ENCODE measurements around the gene B4GALT1.

B4GALT1 gene

GRCh38 chr9:33153001-33153400 lies 14.1 kb downstream of the B4GALT1 start:
- in situ Hi-C loops (cut with HindIII; ENCODE audit: low pct_unique_long_range_greater_than_20kb, low sequenced_read_pairs), result no loop called here
- no peak for DNase-seq (ENCODE audit: low read depth in 1 of 2, low spot score in 1 of 2)
- TF ChIP-seq JUND (IDR thresholded peaks at IDR 0.05; ENCODE audit: low read depth), result no peak

GRCh38 chr9:33151601-33152000 lies 15.5 kb downstream of the B4GALT1 start:
- TF ChIP-seq JUND (IDR thresholded peaks at IDR 0.05; ENCODE audit: low read depth), result no peak
- in situ Hi-C loops (cut with HindIII; ENCODE audit: low pct_unique_long_range_greater_than_20kb, low sequenced_read_pairs), result no loop called here
- no peak for DNase-seq (ENCODE audit: low read depth in 1 of 2, low spot score in 1 of 2)

- no peak for TF ChIP-seq JUND (IDR thresholded peaks at IDR 0.05; ENCODE audit: low read depth)
- in situ Hi-C loops (cut with HindIII; ENCODE audit: low pct_unique_long_range_greater_than_20kb, low sequenced_read_pairs), result no loop called here
- no peak for DNase-seq (ENCODE audit: low read depth in 1 of 2, low spot score in 1 of 2)
These were observed 16.1 kb downstream of the B4GALT1 start for GRCh38 chr9:33151007-33151557.

GRCh38 chr9:33148367-33149014 lies 18.6 kb downstream of the B4GALT1 start:
- no peak for DNase-seq (ENCODE audit: low read depth in 1 of 2, low spot score in 1 of 2)
- no peak for TF ChIP-seq JUND (IDR thresholded peaks at IDR 0.05; ENCODE audit: low read depth)
- in situ Hi-C loops (cut with HindIII; ENCODE audit: low pct_unique_long_range_greater_than_20kb, low sequenced_read_pairs), result no loop called here

- in situ Hi-C loops (cut with HindIII; ENCODE audit: low pct_unique_long_range_greater_than_20kb, low sequenced_read_pairs), result no loop called here
- no peak for TF ChIP-seq JUND (IDR thresholded peaks at IDR 0.05; ENCODE audit: low read depth)
- no peak for DNase-seq (ENCODE audit: low read depth in 1 of 2, low spot score in 1 of 2)
These were observed 19.5 kb downstream of the B4GALT1 start for GRCh38 chr9:33147416-33148169.

- no peak for TF ChIP-seq JUND (IDR thresholded peaks at IDR 0.05; ENCODE audit: low read depth)
- DNase-seq (ENCODE audit: low read depth in 1 of 2, low spot score in 1 of 2), result no peak
- in situ Hi-C loops (cut with HindIII; ENCODE audit: low pct_unique_long_range_greater_than_20kb, low sequenced_read_pairs), result no loop called here
These were observed 20.8 kb downstream of the B4GALT1 start for GRCh38 chr9:33146298-33146697.

GRCh38 chr9:33144551-33144950 lies 22.6 kb downstream of the B4GALT1 start:
- in situ Hi-C loops (cut with HindIII; ENCODE audit: low pct_unique_long_range_greater_than_20kb, low sequenced_read_pairs), result no loop called here
- no peak for TF ChIP-seq JUND (IDR thresholded peaks at IDR 0.05; ENCODE audit: low read depth)
- DNase-seq (ENCODE audit: low read depth in 1 of 2, low spot score in 1 of 2), result no peak

- in situ Hi-C loops (cut with HindIII; ENCODE audit: low pct_unique_long_range_greater_than_20kb, low sequenced_read_pairs), result no loop called here
- DNase-seq (ENCODE audit: low read depth in 1 of 2, low spot score in 1 of 2), result peak in 1 of 2 experiments; percentile 67
- no peak for TF ChIP-seq JUND (IDR thresholded peaks at IDR 0.05; ENCODE audit: low read depth)
These were observed 23.9 kb downstream of the B4GALT1 start for GRCh38 chr9:33143241-33143661.

GRCh38 chr9:33142535-33142934 lies 24.6 kb downstream of the B4GALT1 start:
- no peak for DNase-seq (ENCODE audit: low read depth in 1 of 2, low spot score in 1 of 2)
- no peak for TF ChIP-seq JUND (IDR thresholded peaks at IDR 0.05; ENCODE audit: low read depth)
- in situ Hi-C loops (cut with HindIII; ENCODE audit: low pct_unique_long_range_greater_than_20kb, low sequenced_read_pairs), result no loop called here

- in situ Hi-C loops (cut with HindIII; ENCODE audit: low pct_unique_long_range_greater_than_20kb, low sequenced_read_pairs), result no loop called here
- DNase-seq (ENCODE audit: low read depth in 1 of 2, low spot score in 1 of 2), result no peak
- no peak for TF ChIP-seq JUND (IDR thresholded peaks at IDR 0.05; ENCODE audit: low read depth)
These were observed 26.5 kb downstream of the B4GALT1 start for GRCh38 chr9:33140401-33141360.

- in situ Hi-C loops (cut with HindIII; ENCODE audit: low pct_unique_long_range_greater_than_20kb, low sequenced_read_pairs), result no loop called here
- no peak for DNase-seq (ENCODE audit: low read depth in 1 of 2, low spot score in 1 of 2)
- no peak for TF ChIP-seq JUND (IDR thresholded peaks at IDR 0.05; ENCODE audit: low read depth)
These were observed 27.5 kb downstream of the B4GALT1 start for GRCh38 chr9:33139421-33140228.

GRCh38 chr9:33138768-33139167 lies 28.4 kb downstream of the B4GALT1 start:
- TF ChIP-seq JUND (IDR thresholded peaks at IDR 0.05; ENCODE audit: low read depth), result no peak
- in situ Hi-C loops (cut with HindIII; ENCODE audit: low pct_unique_long_range_greater_than_20kb, low sequenced_read_pairs), result no loop called here

More at GRCh38 chr9:33138768-33139167, 28.4 kb downstream of the B4GALT1 start:
- no peak for DNase-seq (ENCODE audit: low read depth in 1 of 2, low spot score in 1 of 2)

All from T47D (cell line).